OCI-LY1 (cell line): ENCODE data around the gene THTPA.

Source experiments
- H2AFZ ChIP-seq: fragments of 200-600 bp; sonication (generic), shearing (Covaris generic); 2 replicates; pipeline ENCODE4 v1.6.0; 2014; ENCODE audit warnings: antibody characterized with exemption, mild to moderate bottlenecking, low read length
- H3F3A ChIP-seq: fragments of 200-600 bp; sonication (generic), shearing (Covaris generic); 2 replicates; pipeline ENCODE4 v1.6.0; 2014; ENCODE audit warnings: mild to moderate bottlenecking, antibody characterized with exemption, low read length, moderate library complexity; ENCODE audit not compliant: insufficient read depth
- H3K27ac ChIP-seq: fragments of 200-600 bp; sonication (generic); 2 replicates; pipeline ENCODE4 v1.5.1; 2014; ENCODE audit warnings: low read length, mixed run types, mild to moderate bottlenecking, low read depth; ENCODE audit not compliant: poor library complexity, severe bottlenecking
- H3K27me3 ChIP-seq: fragments of 200-600 bp; sonication (generic); 2 replicates; pipeline ENCODE4 v1.6.0; 2014; ENCODE audit warnings: antibody characterized with exemption, mild to moderate bottlenecking, low read length, moderate library complexity; ENCODE audit not compliant: insufficient read depth
- H3K36me3 ChIP-seq: fragments of 200-600 bp; sonication (generic); 2 replicates; pipeline ENCODE4 v1.6.1; 2014; ENCODE audit warnings: mild to moderate bottlenecking, antibody characterized with exemption, low read length, moderate library complexity, mixed read lengths; ENCODE audit not compliant: insufficient read depth
- H3K4me1 ChIP-seq: fragments of 200-600 bp; sonication (generic); 2 replicates; pipeline ENCODE4 v1.5.1; 2014; ENCODE audit warnings: mild to moderate bottlenecking, low read length, moderate library complexity; ENCODE audit not compliant: insufficient read depth, severe bottlenecking
- H3K4me2 ChIP-seq: fragments of 200-600 bp; sonication (generic), shearing (Covaris generic); 2 replicates; pipeline ENCODE4 v1.6.1; 2014; ENCODE audit warnings: low read length
- H3K4me3 ChIP-seq: fragments of 200-600 bp; sonication (generic); 2 replicates; pipeline ENCODE4 v1.5.1; 2014; ENCODE audit warnings: low read length, low read depth, mild to moderate bottlenecking, mixed read lengths; ENCODE audit not compliant: poor library complexity, severe bottlenecking
- H3K79me2 ChIP-seq: fragments of 200-600 bp; shearing (Covaris generic); 2 replicates; pipeline ENCODE4 v1.6.1; 2016; ENCODE audit warnings: mixed run types, low read length, mixed read lengths; ENCODE audit not compliant: insufficient read depth
- H3K9ac ChIP-seq: fragments of 200-600 bp; sonication (generic), shearing (Covaris generic); 2 replicates; pipeline ENCODE4 v1.6.1; 2014; ENCODE audit warnings: mild to moderate bottlenecking, low read length, mixed read lengths
- H3K9me2 ChIP-seq: fragments of 200-600 bp; sonication (generic), shearing (Covaris generic); 2 replicates; pipeline ENCODE4 v1.6.1; 2014; ENCODE audit warnings: low read depth, mild to moderate bottlenecking, low read length, mixed read lengths
- H3K9me3 ChIP-seq: fragments of 200-600 bp; shearing (Covaris generic); 2 replicates; pipeline ENCODE4 v1.6.1; 2014; ENCODE audit warnings: low read length, mixed read lengths
- H4K20me1 ChIP-seq: fragments of 200-600 bp; sonication (generic), shearing (Covaris generic); 2 replicates; pipeline ENCODE4 v1.6.0; 2016; ENCODE audit warnings: mild to moderate bottlenecking, low read length; ENCODE audit not compliant: insufficient read depth
- CTCF ChIP-seq: fragments of 200-600 bp; sonication (generic), shearing (Covaris generic); IDR thresholded peaks from 2 replicates; pipeline ENCODE4 v1.5.1; 2017; ENCODE audit warnings: mild to moderate bottlenecking, antibody characterized with exemption, low read length, moderate library complexity, mixed read lengths
- EZH2 ChIP-seq: fragments of 200-600 bp; sonication (generic), shearing (Covaris generic); IDR thresholded peaks from 2 replicates; pipeline ENCODE4 v1.8.0; 2017; ENCODE audit warnings: borderline replicate concordance, mixed run types, mild to moderate bottlenecking, antibody characterized with exemption, low read length, moderate library complexity, mixed read lengths

Gene THTPA

GRCh38 chr14:23544511-23545447, 11.3 kb upstream of the THTPA start:
- Histone ChIP-seq H3F3A (no peaks in the 10 kb centered on the region), H3K9me3 (no peaks in the 10 kb centered on the region), H3K4me3 (no peak overlapping the region), H2AFZ (no peak overlapping the region), H3K36me3 (no peaks in the 10 kb centered on the region), H3K4me2 (no peak overlapping the region), H4K20me1 (no peaks in the 10 kb centered on the region), H3K27me3 (no peaks in the 10 kb centered on the region), H3K79me2 (no peaks in the 10 kb centered on the region), H3K4me1 (peaks cover 6% of the 10 kb centered on the region), H3K27ac (no peak overlapping the region), H3K9ac (no peak overlapping the region), H3K9me2 (no peaks in the 10 kb centered on the region)
- TF ChIP-seq EZH2 (no peak), CTCF (no peak)

DNA sequence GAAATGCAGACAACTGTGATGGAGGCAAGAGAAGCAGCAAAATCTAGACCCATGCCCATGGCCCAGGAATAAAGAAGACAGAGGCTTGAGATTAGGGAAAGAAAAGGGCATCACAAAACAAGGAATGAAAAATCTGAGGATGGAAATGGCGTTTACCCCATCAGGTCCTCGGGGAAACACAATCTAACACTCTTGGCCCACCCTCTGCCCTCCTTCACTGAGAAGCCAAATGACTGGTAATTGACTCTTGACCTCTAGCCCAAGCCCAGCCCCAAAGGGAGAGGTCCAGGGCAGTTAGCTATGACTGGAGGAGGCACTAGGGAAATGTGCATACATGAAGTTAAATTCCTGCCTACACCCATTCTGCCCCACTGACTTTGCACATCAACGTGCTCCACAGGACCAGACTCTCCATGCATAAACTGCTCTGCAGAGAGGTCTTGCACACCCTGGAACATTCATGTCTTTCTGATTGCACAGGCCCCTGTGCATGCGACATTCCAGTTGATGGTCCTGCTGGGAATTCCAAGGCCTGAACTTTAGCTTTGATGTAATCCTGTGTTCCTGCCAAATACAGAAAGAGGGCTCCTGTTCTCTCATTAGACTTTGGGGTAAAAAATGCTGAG, 10.2 kb upstream of the THTPA start:
- H3K9me2 ChIP-seq = no peaks in the 10 kb centered on the region
- H3K9me3 ChIP-seq = no peaks in the 10 kb centered on the region
- no peaks in the 10 kb centered on the region for H4K20me1 ChIP-seq
- no peak overlapping the region for H3K4me2 ChIP-seq
- H2AFZ ChIP-seq = no peak overlapping the region
- H3K36me3 ChIP-seq = no peaks in the 10 kb centered on the region
- no peak overlapping the region for H3K4me3 ChIP-seq
- peaks cover 10% of the 10 kb centered on the region for H3K4me1 ChIP-seq
- H3F3A ChIP-seq = no peaks in the 10 kb centered on the region
- no peaks in the 10 kb centered on the region for H3K79me2 ChIP-seq
- no peaks in the 10 kb centered on the region; the same call in 1 of the 2 replicates for H3K27me3 ChIP-seq
- H3K9ac ChIP-seq = no peak overlapping the region
- no peak overlapping the region for H3K27ac ChIP-seq
- TF ChIP-seq EZH2 (no peak), CTCF (no peak)

DNA sequence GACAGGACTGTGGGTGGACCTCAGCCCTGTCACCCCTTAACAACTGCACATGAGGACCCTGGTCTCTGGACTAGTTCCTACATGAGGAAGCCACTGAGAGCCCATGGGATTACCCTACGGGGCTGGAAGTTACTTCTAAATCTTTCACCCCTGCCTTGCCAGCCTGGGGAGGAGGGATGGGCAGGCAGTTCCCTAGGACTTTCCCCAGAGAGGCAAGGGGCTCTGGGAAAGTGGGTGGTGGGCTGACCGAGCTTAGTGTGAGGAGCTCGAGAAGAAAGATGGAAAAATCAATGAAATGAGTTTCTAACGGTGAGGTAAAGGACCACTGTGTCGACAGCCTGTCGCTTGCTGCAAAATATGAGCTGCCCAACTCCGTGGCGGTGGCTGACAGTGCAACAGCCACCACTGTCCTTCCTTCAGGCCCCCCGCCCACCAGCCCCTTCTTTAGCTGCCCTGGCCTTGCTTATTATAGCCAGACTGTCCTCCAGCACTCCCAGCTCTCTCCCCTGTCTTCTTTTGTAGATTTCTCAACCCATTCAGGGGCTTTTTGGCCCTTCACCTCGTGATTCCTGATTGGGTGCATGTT, 9.5 kb upstream of the THTPA start:
- Histone ChIP-seq H4K20me1 (no peaks in the 10 kb centered on the region), H3K9ac (no peak overlapping the region), H3K4me3 (no peak overlapping the region), H3K4me1 (peaks cover 13% of the 10 kb centered on the region), H3F3A (no peaks in the 10 kb centered on the region), H3K27me3 (no peaks in the 10 kb centered on the region; the same call in 1 of the 2 replicates), H3K79me2 (no peaks in the 10 kb centered on the region), H3K36me3 (no peaks in the 10 kb centered on the region), H3K9me3 (no peaks in the 10 kb centered on the region), H3K27ac (no peak overlapping the region), H3K9me2 (no peaks in the 10 kb centered on the region), H2AFZ (no peak overlapping the region), H3K4me2 (no peak overlapping the region)
- TF ChIP-seq EZH2 (no peak), CTCF (no peak)
